Measurements from ENCODE around the gene SPATA31C2. TPM values are rescaled to one million over a fixed set of nuclear protein-coding genes. Genes with fewer than 3 reads are reported as not detected.
"Not testable (repeated sequence)": the region's sequence is repeated elsewhere in the genome, so short reads cannot be mapped to it uniquely, and the experiment has no call there.

The SPATA31C2 gene
- total RNA-seq, 1 donor from 2014 or later: not detected

DNA sequence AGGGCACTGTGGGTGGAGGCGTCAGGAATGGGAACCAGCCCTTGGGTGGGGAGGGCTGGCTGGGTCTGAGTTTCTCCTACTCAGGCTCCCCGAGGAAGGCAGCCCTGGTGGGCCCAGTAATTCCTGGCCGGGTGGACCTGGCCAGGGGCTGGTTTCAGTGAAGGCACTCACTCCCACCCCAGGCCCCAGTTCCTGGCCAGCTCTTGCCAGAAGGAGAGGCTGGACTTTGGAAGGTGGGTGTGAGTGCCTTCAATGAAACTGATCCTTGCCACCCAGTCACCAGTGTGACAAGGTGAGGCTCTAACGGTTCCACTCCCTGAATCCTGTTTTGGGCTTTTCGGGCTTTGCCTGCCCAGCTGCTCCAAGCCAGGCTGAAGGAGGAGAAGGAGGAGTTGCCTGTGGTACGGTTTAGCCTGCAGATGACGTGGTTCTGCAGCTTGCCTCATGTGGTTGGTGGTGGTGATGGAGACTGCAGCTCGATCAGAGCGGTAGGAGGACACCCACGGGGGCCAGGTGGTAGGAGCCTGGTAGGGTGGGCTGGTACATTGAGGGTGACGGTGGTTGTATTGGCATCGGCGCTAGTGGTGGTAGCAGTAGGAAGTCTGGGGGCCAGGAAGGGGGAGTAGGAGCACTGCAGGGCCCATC is 23.2 kb downstream of the SPATA31C2 start:
- not testable (repeated sequence) for H3K27me3 Mint-ChIP-seq (ENCODE audit: low read depth); H3K36me3 Mint-ChIP-seq (ENCODE audit: low read depth); H3K4me1 Mint-ChIP-seq (ENCODE audit: low read depth); H3K9me3 Mint-ChIP-seq (ENCODE audit: low read depth); H3K27ac Mint-ChIP-seq (ENCODE audit: unreplicated experiment); DNase-seq (ENCODE audit: low spot score); H3K4me3 Mint-ChIP-seq (ENCODE audit: unreplicated experiment)

DNA sequence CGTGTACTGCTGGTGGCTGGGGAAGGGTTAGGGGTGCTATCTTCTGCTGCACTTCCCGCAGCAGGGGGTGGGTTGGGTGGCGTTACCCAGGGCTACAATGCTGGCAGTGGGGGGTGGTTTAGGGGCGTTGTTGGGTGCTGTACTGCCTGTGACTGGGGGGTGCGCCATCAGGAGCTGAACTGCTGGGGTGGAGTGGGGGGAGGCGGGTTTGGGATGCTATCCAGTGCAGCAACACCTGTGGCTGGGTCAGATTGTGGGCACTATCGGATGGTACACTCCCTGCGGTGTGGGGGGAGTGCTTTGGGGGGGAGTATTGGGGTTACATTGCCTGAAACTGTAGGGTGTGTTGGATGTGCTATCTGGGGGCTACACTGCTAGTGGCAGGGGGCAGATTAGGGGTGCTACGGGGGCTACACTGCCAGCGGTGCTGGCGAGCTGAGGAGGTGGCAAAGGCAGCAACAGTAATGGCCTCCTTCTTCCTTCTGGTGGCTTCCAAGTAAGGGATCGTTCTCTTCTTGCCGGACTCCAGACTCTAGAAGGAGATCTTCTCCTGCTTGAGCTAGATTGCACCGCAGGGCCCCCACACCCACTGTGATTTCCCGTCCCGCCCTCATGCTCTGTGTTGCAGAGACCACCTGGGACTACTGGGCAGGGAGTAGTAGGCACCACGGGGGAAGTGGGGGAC is 23.9 kb downstream of the SPATA31C2 start:
- not testable (repeated sequence) for H3K9me3 Mint-ChIP-seq (ENCODE audit: low read depth); H3K27me3 Mint-ChIP-seq (ENCODE audit: low read depth); H3K4me1 Mint-ChIP-seq (ENCODE audit: low read depth); H3K27ac Mint-ChIP-seq (ENCODE audit: unreplicated experiment); H3K4me3 Mint-ChIP-seq (ENCODE audit: unreplicated experiment); H3K36me3 Mint-ChIP-seq (ENCODE audit: low read depth); DNase-seq (ENCODE audit: low spot score)

DNA sequence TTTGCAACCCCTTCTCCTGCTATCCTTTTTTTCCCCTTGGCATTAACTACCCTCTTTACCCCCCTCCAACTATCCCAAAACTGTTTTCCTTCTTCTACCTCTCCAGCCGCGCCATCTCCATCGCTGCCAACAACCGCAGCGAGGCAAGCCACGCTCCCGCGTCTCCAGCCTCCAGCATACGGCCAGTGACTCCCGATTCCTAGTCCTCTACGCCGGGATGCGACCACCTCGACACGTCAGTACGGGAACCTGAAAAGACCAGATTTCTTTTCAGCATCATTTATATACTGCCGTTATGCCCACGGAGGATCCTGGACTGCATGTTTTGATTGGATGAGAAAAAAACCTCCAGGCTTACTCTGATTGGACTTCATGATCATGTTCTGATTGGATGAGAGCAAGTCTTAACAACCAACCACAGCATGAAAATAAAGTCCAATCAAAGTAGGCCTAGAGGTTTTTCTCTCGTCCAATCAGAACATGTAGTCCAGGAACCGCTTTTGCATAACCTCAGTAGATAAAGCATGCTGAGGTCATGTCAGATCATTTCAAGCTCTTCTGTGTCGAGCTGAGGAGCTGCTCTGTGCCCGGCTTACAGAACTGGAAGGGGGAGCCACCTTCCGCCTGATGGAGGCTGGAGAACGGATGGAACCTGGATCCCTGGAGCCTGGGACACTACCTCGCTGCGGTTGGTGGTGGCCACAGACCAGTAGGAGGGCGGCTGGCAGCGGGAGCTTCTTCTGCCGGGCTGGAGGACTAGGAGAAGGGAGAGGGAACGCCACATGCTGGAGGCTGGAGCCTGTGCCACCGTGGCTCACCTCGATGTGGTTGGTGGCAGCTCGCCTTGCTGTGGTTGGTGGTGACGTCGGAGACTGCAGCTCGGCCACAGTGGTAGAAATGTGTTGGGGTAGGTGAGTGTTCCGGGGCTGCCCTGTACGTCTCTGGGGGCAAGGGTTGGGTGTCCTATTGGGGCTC is 24.8 kb downstream of the SPATA31C2 start:
- not testable (repeated sequence) for H3K4me3 Mint-ChIP-seq (ENCODE audit: unreplicated experiment)

DNA sequence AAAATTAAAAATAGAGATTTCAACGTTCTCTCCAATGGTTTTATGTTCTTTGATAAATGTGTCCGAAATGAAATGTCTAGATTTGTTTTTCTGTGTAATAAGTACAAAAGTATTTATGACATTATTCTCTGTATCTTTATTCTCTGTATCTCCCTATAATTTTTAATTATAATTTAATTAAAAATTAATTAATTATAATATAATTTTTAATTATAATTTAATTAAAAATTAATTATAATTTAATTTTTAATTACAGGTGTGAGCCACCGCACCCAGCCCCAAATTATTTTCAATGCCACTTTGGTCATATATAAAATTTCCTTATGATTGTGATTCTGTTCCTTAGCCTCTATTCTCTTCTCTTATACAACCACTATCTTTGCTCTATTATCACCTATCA is 28.2 kb downstream of the SPATA31C2 start:
- Mint-ChIP-seq H3K27ac (ENCODE audit: unreplicated experiment) (no peak overlapping the region), H3K4me1 (ENCODE audit: low read depth) (no peaks in the 10 kb centered on the region), H3K36me3 (ENCODE audit: low read depth) (no peaks in the 10 kb centered on the region), H3K4me3 (ENCODE audit: unreplicated experiment) (no peak overlapping the region), H3K27me3 (ENCODE audit: low read depth) (peaks cover 25% of the 10 kb centered on the region), H3K9me3 (ENCODE audit: low read depth) (peaks cover 4% of the 10 kb centered on the region)
- no peak for DNase-seq (ENCODE audit: low spot score)
- TF ChIP-seq, protein P1, sequence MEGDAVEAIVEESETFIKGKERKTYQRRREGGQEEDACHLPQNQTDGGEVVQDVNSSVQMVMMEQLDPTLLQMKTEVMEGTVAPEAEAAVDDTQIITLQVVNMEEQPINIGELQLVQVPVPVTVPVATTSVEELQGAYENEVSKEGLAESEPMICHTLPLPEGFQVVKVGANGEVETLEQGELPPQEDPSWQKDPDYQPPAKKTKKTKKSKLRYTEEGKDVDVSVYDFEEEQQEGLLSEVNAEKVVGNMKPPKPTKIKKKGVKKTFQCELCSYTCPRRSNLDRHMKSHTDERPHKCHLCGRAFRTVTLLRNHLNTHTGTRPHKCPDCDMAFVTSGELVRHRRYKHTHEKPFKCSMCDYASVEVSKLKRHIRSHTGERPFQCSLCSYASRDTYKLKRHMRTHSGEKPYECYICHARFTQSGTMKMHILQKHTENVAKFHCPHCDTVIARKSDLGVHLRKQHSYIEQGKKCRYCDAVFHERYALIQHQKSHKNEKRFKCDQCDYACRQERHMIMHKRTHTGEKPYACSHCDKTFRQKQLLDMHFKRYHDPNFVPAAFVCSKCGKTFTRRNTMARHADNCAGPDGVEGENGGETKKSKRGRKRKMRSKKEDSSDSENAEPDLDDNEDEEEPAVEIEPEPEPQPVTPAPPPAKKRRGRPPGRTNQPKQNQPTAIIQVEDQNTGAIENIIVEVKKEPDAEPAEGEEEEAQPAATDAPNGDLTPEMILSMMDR (IDR thresholded peaks at IDR 0.05): no peak

More for the DNA sequence above, 24.8 kb downstream of the SPATA31C2 start:
- not testable (repeated sequence) for H3K36me3 Mint-ChIP-seq (ENCODE audit: low read depth); H3K27me3 Mint-ChIP-seq (ENCODE audit: low read depth); H3K27ac Mint-ChIP-seq (ENCODE audit: unreplicated experiment); DNase-seq (ENCODE audit: low spot score); H3K4me1 Mint-ChIP-seq (ENCODE audit: low read depth); H3K9me3 Mint-ChIP-seq (ENCODE audit: low read depth)

DNA sequence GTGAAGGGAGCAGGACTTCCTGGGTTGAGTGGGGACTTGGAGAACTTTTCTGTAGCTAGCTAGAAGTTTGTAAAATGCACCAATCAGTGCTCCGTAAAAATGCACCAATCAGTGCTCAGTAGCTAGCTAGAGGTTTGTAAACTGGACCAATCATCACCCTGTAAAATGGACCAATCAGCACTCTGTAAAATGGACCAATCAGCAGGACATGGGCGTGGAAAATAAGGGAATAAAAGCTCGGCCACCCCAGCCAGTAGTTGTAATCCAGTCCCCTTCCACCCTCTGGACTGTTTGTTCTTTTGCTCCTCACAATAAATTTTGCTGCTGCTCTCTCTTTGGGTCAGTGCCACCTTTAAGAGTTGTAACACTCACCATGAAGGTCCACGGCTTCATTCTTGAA is 29.5 kb downstream of the SPATA31C2 start:
- Mint-ChIP-seq H3K4me3 (ENCODE audit: unreplicated experiment) (no peak overlapping the region), H3K36me3 (ENCODE audit: low read depth) (no peaks in the 10 kb centered on the region), H3K9me3 (ENCODE audit: low read depth) (peaks cover 4% of the 10 kb centered on the region), H3K27me3 (ENCODE audit: low read depth) (peaks cover 33% of the 10 kb centered on the region), H3K27ac (ENCODE audit: unreplicated experiment) (no peak overlapping the region), H3K4me1 (ENCODE audit: low read depth) (no peaks in the 10 kb centered on the region)
- TF ChIP-seq, protein P1 (IDR thresholded peaks at IDR 0.05): no peak
- DNase-seq (ENCODE audit: low spot score): no peak

DNA sequence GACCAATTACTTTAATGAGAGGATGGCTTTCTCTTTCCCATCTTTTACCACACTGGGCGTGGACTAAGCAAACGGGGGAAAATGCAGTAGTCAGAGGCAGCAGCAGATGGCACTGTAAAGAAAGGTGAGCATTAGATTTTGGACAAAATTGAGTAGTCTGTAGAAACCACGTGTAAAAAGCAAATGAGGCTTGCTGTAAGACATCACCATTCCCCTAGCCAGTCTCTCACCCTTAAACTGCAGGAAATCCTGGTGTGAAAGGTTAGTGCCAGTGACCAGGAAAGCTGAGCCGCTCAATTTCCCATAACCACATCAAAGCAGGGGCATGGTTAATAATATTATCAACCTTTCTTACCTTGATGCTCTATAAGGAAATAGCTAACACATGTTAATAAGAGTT is 31.8 kb downstream of the SPATA31C2 start:
- H3K27ac Mint-ChIP-seq (ENCODE audit: unreplicated experiment): no peak overlapping the region

More for the DNA sequence above, 31.8 kb downstream of the SPATA31C2 start:
- no peak for DNase-seq (ENCODE audit: low spot score)
- Mint-ChIP-seq H3K9me3 (ENCODE audit: low read depth) (peaks cover 4% of the 10 kb centered on the region), H3K4me1 (ENCODE audit: low read depth) (no peaks in the 10 kb centered on the region), H3K36me3 (ENCODE audit: low read depth) (no peaks in the 10 kb centered on the region), H3K27me3 (ENCODE audit: low read depth) (peaks cover 36% of the 10 kb centered on the region), H3K4me3 (ENCODE audit: unreplicated experiment) (no peak overlapping the region)
- TF ChIP-seq, protein P1 (IDR thresholded peaks at IDR 0.05): peak; percentile 82

Data from chondrocyte (in vitro differentiated cells).